Endothelial cell of umbilical vein (primary cell): ENCODE results near the gene CACNA1A.

ENCODE experiments used
- MAX ChIP-seq: IDR thresholded peaks from 2 replicates; pipeline ENCODE4 v1.6.1; 2011; ENCODE audit not compliant: insufficient read depth, insufficient read length
- POLR2A ChIP-seq: IDR thresholded peaks from 2 replicates; pipeline ENCODE4 v1.6.1; 2012; ENCODE audit warnings: low read depth, mild to moderate bottlenecking, control low read depth, low read length
- POLR2AphosphoS5 ChIP-seq: IDR thresholded peaks from 2 replicates; pipeline ENCODE4 v1.6.1; 2012; ENCODE audit warnings: low read depth, mild to moderate bottlenecking, control low read depth, low read length, moderate library complexity; ENCODE audit not compliant: insufficient read depth

GRCh38 chr19:13362668-13363067 lies 143.6 kb downstream of the CACNA1A start:
- TF ChIP-seq POLR2AphosphoS5 (no peak), MAX (no peak), POLR2A (no peak)
